ENCODE data around the gene FRY.

FRY gene

GRCh38 chr13:32229443-32229842 lies 197.9 kb downstream of the FRY start:
- Histone ChIP-seq H3K27ac (ENCODE audit: low read depth, low read length, severe bottlenecking) (no peak overlapping the region), H3K4me1 (ENCODE audit: control insufficient read depth, insufficient read depth, low read length, poor library complexity, severe bottlenecking) (peaks cover 18% of the 10 kb centered on the region), H3K36me3 (ENCODE audit: control insufficient read depth, insufficient read depth, low read length) (no peaks in the 10 kb centered on the region), H3K9me3 (ENCODE audit: control insufficient read depth, low read length) (no peaks in the 10 kb centered on the region), H3K4me3 (ENCODE audit: extremely low read depth, insufficient read depth, low read length, poor library complexity, severe bottlenecking) (no peak overlapping the region)
- 82 to 100% methylated on average over 1 to 2 of the region's 3 CpGs for WGBS, 2 experiments (ENCODE audit: insufficient coverage in 2 of 2)

- H3K27ac ChIP-seq (ENCODE audit: low read depth, low read length, severe bottlenecking): no peak overlapping the region
- no peaks in the 10 kb centered on the region for H3K9me3 ChIP-seq (ENCODE audit: control insufficient read depth, low read length)
- 91% methylated on average over 3 of the region's 3 CpGs; no CpG with 5 or more reads in 1 of the 2 experiments for WGBS, 2 experiments (ENCODE audit: insufficient coverage in 2 of 2)
Observed at GRCh38 chr13:32232263-32232662, 200.7 kb downstream of the FRY start.

GRCh38 chr13:32233062-32233461 lies 201.5 kb downstream of the FRY start:
- WGBS, 2 experiments (ENCODE audit: insufficient coverage in 2 of 2): 88 to 95% methylated on average over 2 of the region's 2 CpGs
- no peaks in the 10 kb centered on the region for H3K4me1 ChIP-seq (ENCODE audit: control insufficient read depth, insufficient read depth, low read length, poor library complexity, severe bottlenecking)
- no peaks in the 10 kb centered on the region for H3K36me3 ChIP-seq (ENCODE audit: control insufficient read depth, insufficient read depth, low read length)
- H3K27ac ChIP-seq (ENCODE audit: low read depth, low read length, severe bottlenecking): no peak overlapping the region
- H3K4me3 ChIP-seq (ENCODE audit: extremely low read depth, insufficient read depth, low read length, poor library complexity, severe bottlenecking): no peak overlapping the region
- no peaks in the 10 kb centered on the region for H3K9me3 ChIP-seq (ENCODE audit: control insufficient read depth, low read length)

More at GRCh38 chr13:32232263-32232662, 200.7 kb downstream of the FRY start:
- H3K4me3 ChIP-seq (ENCODE audit: extremely low read depth, insufficient read depth, low read length, poor library complexity, severe bottlenecking): no peak overlapping the region
- H3K36me3 ChIP-seq (ENCODE audit: control insufficient read depth, insufficient read depth, low read length): no peaks in the 10 kb centered on the region
- H3K4me1 ChIP-seq (ENCODE audit: control insufficient read depth, insufficient read depth, low read length, poor library complexity, severe bottlenecking): no peaks in the 10 kb centered on the region

- no peak overlapping the region for H3K27ac ChIP-seq (ENCODE audit: low read depth, low read length, severe bottlenecking)
- no peaks in the 10 kb centered on the region for H3K9me3 ChIP-seq (ENCODE audit: control insufficient read depth, low read length)
- no peaks in the 10 kb centered on the region for H3K4me1 ChIP-seq (ENCODE audit: control insufficient read depth, insufficient read depth, low read length, poor library complexity, severe bottlenecking)
- H3K4me3 ChIP-seq (ENCODE audit: extremely low read depth, insufficient read depth, low read length, poor library complexity, severe bottlenecking): no peak overlapping the region
- no peaks in the 10 kb centered on the region for H3K36me3 ChIP-seq (ENCODE audit: control insufficient read depth, insufficient read depth, low read length)
- 92 to 100% methylated on average over 1 of the region's 2 CpGs for whole genome bisulfite sequencing, 2 experiments (ENCODE audit: insufficient coverage in 2 of 2)
Observed at GRCh38 chr13:32234914-32235313, 203.3 kb downstream of the FRY start.

- no peaks in the 10 kb centered on the region for H3K36me3 ChIP-seq (ENCODE audit: control insufficient read depth, insufficient read depth, low read length)
- no peak overlapping the region for H3K4me3 ChIP-seq (ENCODE audit: extremely low read depth, insufficient read depth, low read length, poor library complexity, severe bottlenecking)
- WGBS, 2 experiments (ENCODE audit: insufficient coverage in 2 of 2): 95 to 96% methylated on average over 4 of the region's 6 CpGs
- H3K4me1 ChIP-seq (ENCODE audit: control insufficient read depth, insufficient read depth, low read length, poor library complexity, severe bottlenecking): no peaks in the 10 kb centered on the region
- H3K27ac ChIP-seq (ENCODE audit: low read depth, low read length, severe bottlenecking): no peak overlapping the region
- no peaks in the 10 kb centered on the region for H3K9me3 ChIP-seq (ENCODE audit: control insufficient read depth, low read length)
Observed at GRCh38 chr13:32237681-32238080, 206.1 kb downstream of the FRY start.

GRCh38 chr13:32243695-32244094 lies 212.1 kb downstream of the FRY start:
- no peak overlapping the region for H3K4me3 ChIP-seq (ENCODE audit: extremely low read depth, insufficient read depth, low read length, poor library complexity, severe bottlenecking)
- 90 to 93% methylated on average over 3 to 4 of the region's 5 CpGs for WGBS, 2 experiments (ENCODE audit: insufficient coverage in 2 of 2)
- no peak overlapping the region for H3K27ac ChIP-seq (ENCODE audit: low read depth, low read length, severe bottlenecking)
- H3K9me3 ChIP-seq (ENCODE audit: control insufficient read depth, low read length): no peaks in the 10 kb centered on the region
- no peaks in the 10 kb centered on the region for H3K4me1 ChIP-seq (ENCODE audit: control insufficient read depth, insufficient read depth, low read length, poor library complexity, severe bottlenecking)
- H3K36me3 ChIP-seq (ENCODE audit: control insufficient read depth, insufficient read depth, low read length): no peaks in the 10 kb centered on the region

- H3K9me3 ChIP-seq (ENCODE audit: control insufficient read depth, low read length): no peaks in the 10 kb centered on the region
- no peaks in the 10 kb centered on the region for H3K36me3 ChIP-seq (ENCODE audit: control insufficient read depth, insufficient read depth, low read length)
- WGBS, 2 experiments (ENCODE audit: insufficient coverage in 2 of 2): 40 to 76% methylated on average over 2 to 3 of the region's 5 CpGs
- no peak overlapping the region for H3K27ac ChIP-seq (ENCODE audit: low read depth, low read length, severe bottlenecking)
- no peak overlapping the region for H3K4me3 ChIP-seq (ENCODE audit: extremely low read depth, insufficient read depth, low read length, poor library complexity, severe bottlenecking)
- H3K4me1 ChIP-seq (ENCODE audit: control insufficient read depth, insufficient read depth, low read length, poor library complexity, severe bottlenecking): peaks cover 3% of the 10 kb centered on the region
Observed at GRCh38 chr13:32245555-32245954, 214.0 kb downstream of the FRY start.

- peaks cover 3% of the 10 kb centered on the region for H3K4me1 ChIP-seq (ENCODE audit: control insufficient read depth, insufficient read depth, low read length, poor library complexity, severe bottlenecking)
- no peak overlapping the region for H3K27ac ChIP-seq (ENCODE audit: low read depth, low read length, severe bottlenecking)
- no peaks in the 10 kb centered on the region for H3K9me3 ChIP-seq (ENCODE audit: control insufficient read depth, low read length)
- WGBS, 2 experiments (ENCODE audit: insufficient coverage in 2 of 2): 20 to 23% methylated on average over 2 of the region's 2 CpGs
- H3K36me3 ChIP-seq (ENCODE audit: control insufficient read depth, insufficient read depth, low read length): no peaks in the 10 kb centered on the region
- no peak overlapping the region for H3K4me3 ChIP-seq (ENCODE audit: extremely low read depth, insufficient read depth, low read length, poor library complexity, severe bottlenecking)
Observed at GRCh38 chr13:32246468-32246867, 214.9 kb downstream of the FRY start.

GRCh38 chr13:32247887-32248286 lies 216.3 kb downstream of the FRY start:
- peaks cover 3% of the 10 kb centered on the region for H3K4me1 ChIP-seq (ENCODE audit: control insufficient read depth, insufficient read depth, low read length, poor library complexity, severe bottlenecking)
- WGBS, 2 experiments (ENCODE audit: insufficient coverage in 2 of 2): no CpG with 5 or more reads among the region's 1 CpG
- no peaks in the 10 kb centered on the region for H3K36me3 ChIP-seq (ENCODE audit: control insufficient read depth, insufficient read depth, low read length)
- H3K27ac ChIP-seq (ENCODE audit: low read depth, low read length, severe bottlenecking): no peak overlapping the region
- no peaks in the 10 kb centered on the region for H3K9me3 ChIP-seq (ENCODE audit: control insufficient read depth, low read length)
- no peak overlapping the region for H3K4me3 ChIP-seq (ENCODE audit: extremely low read depth, insufficient read depth, low read length, poor library complexity, severe bottlenecking)

- H3K9me3 ChIP-seq (ENCODE audit: control insufficient read depth, low read length): no peaks in the 10 kb centered on the region
- WGBS, 2 experiments (ENCODE audit: insufficient coverage in 2 of 2): 91 to 95% methylated on average over 3 of the region's 3 CpGs
- no peaks in the 10 kb centered on the region for H3K36me3 ChIP-seq (ENCODE audit: control insufficient read depth, insufficient read depth, low read length)
- H3K27ac ChIP-seq (ENCODE audit: low read depth, low read length, severe bottlenecking): no peak overlapping the region
- no peak overlapping the region for H3K4me3 ChIP-seq (ENCODE audit: extremely low read depth, insufficient read depth, low read length, poor library complexity, severe bottlenecking)
- H3K4me1 ChIP-seq (ENCODE audit: control insufficient read depth, insufficient read depth, low read length, poor library complexity, severe bottlenecking): peaks cover 3% of the 10 kb centered on the region
Observed at GRCh38 chr13:32248801-32249200, 217.2 kb downstream of the FRY start.

- WGBS, 2 experiments (ENCODE audit: insufficient coverage in 2 of 2): 92% methylated on average over 2 of the region's 4 CpGs; no CpG with 5 or more reads in 1 of the 2 experiments
Observed at GRCh38 chr13:32252812-32253438, 221.4 kb downstream of the FRY start.

More at GRCh38 chr13:32252812-32253438, 221.4 kb downstream of the FRY start:
- H3K4me3 ChIP-seq (ENCODE audit: extremely low read depth, insufficient read depth, low read length, poor library complexity, severe bottlenecking): no peak overlapping the region
- H3K9me3 ChIP-seq (ENCODE audit: control insufficient read depth, low read length): no peaks in the 10 kb centered on the region
- no peaks in the 10 kb centered on the region for H3K36me3 ChIP-seq (ENCODE audit: control insufficient read depth, insufficient read depth, low read length)
- H3K4me1 ChIP-seq (ENCODE audit: control insufficient read depth, insufficient read depth, low read length, poor library complexity, severe bottlenecking): peaks cover 3% of the 10 kb centered on the region
- no peak overlapping the region for H3K27ac ChIP-seq (ENCODE audit: low read depth, low read length, severe bottlenecking)
